GM19324 (cell line): ENCODE measurements around the gene MPPE1.

ENCODE experiments used
- ATAC-seq: cut with Tn5 transposase; IDR thresholded peaks from one replicate; pipeline ENCODE4 v1.9.1; 2021; ENCODE audit warnings: mild to moderate bottlenecking, moderate library complexity; ENCODE audit not compliant: unreplicated experiment, low FRiP score

The MPPE1 gene

DNA sequence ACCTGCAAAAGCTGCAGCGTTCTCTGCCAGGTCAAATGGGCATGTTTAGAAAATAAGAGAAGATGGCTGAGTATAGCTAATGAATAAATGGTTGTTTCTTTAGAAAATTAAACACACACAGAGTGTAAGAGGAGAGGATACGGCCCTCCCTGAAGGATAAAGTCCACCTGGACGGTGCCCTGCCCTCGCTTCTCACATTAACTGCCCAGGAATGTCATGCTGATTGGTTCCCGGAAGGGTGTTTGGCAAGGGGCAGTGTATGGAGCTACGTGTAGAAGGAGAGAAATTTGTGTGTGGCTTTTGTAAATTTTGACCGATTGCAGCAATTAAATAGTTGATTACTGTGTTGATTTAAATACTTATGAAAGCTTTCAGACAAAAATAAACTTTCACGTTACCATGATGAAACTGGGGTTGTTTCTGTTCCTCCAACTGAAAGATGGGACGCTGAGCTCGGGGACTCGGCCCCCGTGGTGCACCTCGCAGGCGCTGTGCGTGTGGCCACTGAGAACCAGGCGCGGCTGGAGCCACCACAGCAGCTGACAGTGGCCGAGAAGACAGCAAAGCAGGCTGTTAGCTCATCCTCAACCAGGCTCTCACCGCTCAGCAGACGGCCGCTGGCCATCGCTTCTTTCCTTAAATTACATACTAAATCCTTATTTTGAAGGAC is 22.7 kb downstream of the MPPE1 start:
- no peak for ATAC-seq

DNA sequence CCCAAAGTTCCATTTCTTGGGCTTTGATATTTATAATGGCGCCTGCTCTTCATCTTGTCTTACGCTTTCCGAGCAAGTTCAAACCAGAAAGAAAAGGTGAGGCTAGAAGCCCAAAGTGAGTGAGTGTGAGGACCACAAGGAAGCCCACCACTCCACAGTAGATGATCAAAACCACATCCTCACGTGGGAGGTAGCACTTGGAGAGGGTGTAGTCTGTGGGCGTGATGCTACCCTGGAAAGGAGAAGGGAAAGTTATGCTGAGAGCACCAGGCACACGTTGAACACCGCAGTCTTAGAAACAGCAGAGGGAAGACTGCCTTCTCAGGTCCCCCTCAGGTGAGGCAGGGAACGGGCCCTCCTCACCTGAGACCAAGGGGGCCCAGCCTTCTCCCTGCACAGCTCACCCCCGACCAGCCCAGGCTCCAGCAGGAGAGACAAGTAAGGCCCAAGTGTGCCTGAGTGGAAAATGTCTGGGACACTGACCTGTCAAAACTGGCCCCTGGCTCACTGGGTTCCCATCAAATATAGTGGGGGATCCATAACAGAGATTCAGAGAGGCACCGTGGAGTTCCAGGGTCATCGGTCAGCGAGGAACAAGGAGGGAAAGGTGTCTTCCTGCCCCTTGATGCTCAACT is 23.6 kb downstream of the MPPE1 start:
- no peak for ATAC-seq

DNA sequence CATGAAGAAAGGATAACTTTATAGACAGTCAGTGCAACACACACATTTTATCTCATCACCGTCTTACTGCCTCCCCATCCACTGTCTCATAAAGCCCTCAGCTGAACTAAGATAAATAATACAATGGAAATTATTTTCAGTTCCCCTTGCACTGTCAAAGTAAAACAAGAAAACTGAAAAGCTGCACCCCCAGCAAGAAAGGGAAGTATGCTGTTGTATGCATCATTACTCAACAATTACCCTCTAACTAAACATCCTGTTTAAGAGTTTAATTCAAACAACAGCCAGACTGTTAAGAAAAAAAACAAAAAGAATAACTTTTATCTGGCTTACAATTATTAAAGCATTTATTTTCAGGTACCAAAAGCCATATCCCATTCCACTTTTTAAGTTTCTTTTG is 25.0 kb downstream of the MPPE1 start:
- ATAC-seq: no peak

DNA sequence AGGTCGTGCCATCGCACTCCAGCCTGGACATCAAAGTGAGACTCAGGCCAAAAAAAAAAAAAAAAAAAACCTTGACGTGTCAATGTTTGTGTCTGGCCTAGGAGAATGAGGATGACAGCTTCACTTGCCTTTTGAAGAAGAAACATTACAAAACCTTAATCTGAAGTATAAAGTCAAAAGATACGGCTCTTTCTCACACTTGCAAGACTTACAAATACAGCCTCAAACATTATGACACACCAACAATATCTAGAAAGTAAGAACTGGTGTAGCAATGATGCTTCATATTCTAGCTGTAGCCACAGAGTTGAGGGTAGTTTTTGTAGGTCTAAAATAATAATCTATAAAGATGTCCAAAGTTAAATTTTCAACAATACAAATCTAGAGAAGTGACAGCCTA is 25.5 kb downstream of the MPPE1 start:
- no peak for ATAC-seq

DNA sequence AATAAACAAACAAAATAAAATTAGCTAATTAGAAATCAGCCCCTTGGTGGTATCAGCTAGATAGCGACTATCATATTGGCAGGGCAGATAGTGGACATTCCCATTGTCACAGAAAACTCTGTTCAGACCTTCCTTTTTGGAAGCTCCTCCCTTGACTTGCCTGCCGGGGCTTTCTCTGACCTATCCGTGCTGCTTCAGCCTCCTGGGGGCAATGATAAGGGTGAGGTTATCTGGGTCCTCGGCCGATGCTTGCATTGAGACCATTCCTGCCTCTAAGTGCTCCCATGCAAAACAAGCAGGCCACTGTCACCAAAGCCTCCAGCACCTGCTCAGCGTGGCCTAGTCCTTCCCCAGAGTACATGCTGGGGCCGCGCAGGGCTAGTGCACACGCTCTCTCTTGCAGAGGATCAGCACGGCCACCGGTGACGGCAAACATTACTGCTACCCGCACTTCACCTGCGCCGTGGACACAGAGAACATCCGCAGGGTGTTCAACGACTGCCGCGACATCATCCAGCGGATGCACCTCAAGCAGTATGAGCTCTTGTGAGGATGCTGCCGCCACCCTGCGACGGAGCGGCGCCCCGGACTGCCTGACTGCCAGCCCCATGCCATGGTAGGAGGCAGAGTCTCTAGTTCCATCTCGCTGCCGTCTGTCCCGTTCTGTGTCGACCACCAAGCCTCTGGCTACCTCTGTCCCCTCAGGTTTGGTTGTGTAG is 27.4 kb downstream of the MPPE1 start:
- ATAC-seq: no peak

DNA sequence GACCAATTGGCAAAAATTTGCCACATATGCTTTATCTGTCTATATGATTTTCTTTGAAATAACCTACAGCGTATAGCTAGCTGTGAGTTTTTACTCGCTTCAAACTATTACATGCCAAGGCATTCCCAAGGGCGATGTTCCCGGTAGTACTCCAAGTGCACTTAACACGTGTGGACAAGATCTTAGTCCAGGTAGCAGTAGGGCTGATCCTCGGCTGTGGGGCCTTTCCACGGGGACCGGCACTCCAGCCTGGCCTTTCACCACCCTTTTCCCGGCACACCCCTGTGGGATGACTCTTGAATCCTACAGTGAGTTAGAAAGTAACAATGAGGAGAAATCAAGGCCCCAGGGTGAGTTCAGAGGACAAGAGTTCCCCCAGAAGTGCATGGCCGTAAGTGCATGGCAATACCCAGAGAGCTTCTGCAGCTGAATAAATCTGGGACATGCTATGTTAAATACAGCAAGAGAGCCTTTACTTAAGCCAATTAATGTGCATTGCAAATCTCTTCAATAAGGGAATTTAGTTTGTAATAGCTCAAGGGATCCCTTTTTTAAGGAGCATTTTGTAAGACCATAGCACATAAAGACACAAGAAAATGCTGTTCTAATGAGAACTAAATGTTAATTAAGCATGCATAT is 30.5 kb downstream of the MPPE1 start:
- no peak for ATAC-seq

DNA sequence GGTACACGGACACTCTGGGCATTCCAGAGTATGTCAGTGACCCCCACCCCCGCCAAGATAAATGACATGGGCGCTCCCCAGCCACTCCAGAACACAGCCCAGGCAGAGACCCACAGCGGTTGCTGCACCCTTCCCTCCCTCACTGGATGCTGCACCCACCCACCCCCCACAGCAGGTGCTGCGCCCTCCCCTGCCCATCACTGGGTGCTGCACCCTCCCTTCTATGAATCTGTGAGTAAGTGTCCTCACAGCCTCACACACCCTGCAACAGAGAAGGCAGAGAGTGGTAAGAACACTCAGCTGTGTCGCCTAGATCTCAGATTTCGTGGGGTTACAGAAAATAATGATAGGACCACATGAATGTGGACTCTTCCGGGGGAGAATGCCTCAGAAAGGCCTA is 33.4 kb downstream of the MPPE1 start:
- ATAC-seq: no peak

DNA sequence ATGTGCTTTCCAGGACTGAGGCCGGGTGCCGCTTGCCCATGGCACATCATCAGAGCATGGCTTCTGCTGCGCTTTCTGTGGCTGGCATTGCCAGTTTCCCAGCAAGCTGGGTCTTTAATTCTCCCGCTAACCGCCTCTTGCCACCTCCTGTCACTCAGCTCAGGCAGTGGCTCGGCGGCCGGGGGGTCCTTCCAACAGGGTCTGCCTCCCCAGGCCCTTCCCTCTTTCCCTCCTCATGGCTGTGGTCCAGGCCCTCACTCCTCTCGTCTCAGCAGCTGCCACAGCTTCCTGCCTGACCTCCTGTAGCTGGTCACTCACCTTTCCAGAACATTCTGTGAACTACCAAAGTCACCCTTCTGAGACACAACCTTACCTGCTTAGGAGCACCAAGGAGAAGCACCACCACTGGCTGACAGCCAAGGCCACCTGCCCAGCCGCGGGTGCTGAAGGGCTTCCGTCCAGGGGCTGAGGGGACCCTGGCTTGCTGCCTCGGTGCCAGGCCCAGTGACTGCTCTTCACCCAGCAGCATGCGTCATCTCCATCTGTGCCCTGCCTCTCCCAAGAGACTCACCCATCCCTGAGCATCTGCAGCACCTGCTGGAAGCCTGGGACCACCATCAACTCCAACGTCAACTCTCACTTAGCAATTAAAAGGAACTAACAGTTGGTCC is 34.3 kb downstream of the MPPE1 start:
- no peak for ATAC-seq

DNA sequence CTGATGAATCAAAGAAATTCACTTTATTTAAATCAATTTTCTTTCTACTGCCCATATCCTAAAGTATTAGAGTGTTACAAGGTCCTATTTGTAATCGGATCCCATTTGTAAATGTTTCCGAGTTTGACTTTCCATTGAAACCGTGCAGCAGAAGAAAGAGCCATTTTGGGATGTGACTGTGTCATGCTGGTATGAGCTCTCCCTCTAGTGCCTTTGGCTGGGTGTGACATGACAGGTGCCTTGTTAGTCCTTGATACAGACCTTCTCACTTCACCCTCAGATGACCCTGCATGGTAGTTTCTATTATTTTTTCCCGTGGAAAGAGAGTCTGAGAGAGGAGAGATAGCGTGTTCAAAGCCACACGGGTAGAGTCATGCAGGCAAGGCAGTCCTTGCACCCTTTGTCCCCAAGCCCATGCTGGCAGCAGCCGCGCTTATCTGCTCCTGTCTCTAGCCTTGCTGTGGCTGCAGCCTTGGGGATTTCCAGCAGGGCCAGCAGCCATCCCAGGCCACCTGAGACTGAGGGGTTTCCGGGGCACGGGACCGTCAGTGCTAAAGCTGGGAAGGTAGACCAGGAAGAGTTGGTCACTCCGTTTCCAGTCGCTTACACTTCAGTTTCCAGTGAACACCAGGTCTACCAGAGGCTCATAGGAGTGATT is 35.5 kb downstream of the MPPE1 start:
- no peak for ATAC-seq

DNA sequence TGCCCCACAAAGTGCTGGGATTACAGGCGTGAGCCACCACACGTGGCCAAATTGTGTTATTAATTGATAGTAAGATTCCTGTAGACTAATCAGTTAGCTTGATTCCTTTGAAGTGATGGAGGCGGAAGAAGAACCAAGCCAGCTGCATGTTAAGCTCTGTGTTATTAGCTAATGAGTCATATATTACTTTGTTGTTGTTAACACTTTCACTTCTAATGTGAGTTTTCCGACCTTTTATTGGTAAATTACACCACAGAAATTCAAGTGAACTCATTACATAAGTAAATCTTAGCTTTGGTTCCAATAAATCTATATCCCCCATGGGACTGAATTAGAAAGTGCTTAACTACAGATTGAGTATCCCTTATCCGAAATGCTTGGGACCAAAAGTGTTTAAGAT is 36.6 kb downstream of the MPPE1 start:
- ATAC-seq: no peak

DNA sequence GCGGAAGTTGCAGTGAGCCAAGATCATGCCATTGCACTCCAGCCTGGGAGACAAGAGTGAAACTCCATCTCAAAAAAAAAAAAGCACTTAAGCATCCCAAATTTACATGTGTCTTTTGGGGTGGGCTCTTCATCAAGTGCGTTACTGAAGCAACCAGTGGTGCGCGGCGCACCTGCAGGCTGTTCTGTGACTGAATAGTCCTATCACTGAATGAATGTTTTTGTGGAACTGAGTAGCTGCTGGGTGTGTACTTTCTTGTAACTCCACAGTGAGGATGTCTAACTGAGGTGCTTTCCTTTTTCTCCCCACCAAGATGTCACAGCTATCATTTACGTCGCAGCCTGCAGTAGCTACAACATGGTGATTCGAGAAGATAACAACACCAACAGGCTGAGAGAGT is 39.9 kb downstream of the MPPE1 start:
- ATAC-seq: no peak

DNA sequence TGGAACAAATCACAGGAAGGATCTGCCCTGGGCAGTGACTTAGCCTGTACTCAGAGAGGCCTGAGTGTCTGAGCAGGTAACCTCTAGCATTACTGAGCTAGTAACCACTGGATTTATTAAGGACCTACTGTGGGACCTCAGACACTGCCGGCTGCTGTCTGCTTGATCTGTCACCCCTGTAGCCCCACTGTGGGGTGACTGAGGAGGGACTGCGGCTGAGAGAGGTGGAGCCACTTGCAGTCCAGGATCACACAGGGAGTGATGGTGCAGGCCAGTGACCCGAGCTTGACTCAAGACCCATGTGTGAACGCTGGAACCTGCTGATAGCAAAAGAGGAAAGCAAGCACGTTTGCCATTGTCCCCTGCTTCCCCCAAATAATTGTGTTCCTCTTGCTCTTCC is 41.4 kb downstream of the MPPE1 start:
- no peak for ATAC-seq

DNA sequence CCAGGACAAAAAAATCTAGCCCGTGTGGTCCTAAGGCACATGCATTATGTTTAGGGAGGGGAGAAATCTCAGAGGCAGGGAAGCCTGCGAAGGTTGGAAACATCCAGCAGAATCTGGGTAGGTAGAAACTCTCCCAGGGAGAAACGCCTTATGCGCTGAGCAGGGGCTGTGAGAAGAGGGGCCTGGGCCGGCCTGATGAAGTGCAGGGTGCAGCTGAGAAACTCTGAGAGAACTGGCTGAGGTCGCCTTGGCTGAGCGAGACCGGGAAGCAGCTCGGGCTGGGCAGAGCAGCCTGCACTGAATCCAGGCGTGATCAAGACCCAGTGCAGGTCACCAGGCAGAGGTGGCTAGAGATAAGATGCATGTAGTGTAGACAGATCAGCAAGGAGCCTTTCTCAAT is 41.8 kb downstream of the MPPE1 start:
- no peak for ATAC-seq

DNA sequence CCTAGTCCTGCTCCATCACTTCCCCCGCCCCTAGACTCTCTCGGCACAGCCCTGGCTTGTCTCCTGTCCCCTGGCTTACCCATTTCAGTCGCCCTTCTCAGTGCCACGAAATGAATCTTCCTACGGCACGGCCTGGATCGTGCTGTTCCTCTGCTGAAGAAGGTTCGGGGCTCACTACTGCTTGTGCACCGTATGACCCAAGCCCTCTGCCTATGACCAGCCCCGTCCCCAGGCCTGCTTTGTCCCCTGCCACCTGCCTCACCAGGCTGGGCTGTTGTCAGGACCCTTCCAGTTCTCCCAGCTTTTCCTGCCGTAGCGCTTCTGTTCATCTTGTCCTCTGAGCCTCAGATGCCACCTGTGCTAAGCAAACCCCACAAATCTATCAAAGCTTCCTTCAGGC is 43.0 kb downstream of the MPPE1 start:
- ATAC-seq: no peak

DNA sequence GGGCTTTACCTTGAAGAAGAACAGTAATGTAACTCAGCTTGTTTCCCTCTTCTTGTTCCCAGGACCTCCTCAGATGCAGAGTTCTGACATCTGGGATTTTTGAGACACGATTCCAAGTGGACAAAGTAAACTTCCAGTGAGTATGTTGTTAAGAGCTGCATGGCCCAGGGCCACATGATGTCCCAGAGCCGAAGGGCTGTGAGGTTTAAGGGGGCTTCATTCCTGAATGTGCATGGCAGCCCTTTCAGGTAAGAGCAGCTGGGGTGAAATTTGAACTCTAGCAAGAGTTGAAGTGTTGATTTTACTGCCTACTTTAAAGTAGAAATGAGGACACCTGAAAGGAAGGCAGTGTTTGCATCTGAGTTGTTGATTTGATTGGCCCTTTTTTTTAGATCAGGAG is 43.6 kb downstream of the MPPE1 start:
- no peak for ATAC-seq

DNA sequence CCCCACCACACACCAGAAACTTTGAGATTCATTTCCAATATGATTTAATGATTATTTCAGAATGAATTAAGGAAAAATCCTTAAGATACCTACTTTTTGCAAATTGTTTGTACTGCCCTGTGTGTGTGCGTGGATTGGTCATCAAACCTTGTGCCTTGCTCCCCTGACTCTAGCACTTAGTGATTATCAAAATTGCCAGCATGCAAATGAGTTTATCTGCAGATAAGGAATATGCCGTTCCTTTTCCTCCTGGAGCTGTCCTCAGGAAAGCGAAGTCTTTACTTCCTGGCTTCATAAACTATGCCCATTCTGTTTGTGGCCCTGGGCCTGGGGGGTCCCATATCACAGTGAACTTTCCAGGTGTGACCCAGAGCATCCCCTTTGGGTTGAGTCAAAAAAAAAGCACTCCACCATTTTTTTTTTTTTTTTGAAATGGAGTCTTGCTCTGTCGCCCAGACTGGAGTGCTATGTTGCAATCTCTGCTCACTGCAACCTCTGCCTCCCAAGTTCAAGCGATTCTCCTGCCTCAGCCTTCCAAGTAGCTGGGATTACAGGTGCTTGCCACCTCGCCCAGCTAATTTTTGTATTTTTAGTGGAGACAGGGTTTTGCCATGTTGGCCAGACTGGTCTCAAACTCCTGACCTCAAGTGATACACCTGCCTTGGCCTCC is 45.5 kb downstream of the MPPE1 start:
- no peak for ATAC-seq

DNA sequence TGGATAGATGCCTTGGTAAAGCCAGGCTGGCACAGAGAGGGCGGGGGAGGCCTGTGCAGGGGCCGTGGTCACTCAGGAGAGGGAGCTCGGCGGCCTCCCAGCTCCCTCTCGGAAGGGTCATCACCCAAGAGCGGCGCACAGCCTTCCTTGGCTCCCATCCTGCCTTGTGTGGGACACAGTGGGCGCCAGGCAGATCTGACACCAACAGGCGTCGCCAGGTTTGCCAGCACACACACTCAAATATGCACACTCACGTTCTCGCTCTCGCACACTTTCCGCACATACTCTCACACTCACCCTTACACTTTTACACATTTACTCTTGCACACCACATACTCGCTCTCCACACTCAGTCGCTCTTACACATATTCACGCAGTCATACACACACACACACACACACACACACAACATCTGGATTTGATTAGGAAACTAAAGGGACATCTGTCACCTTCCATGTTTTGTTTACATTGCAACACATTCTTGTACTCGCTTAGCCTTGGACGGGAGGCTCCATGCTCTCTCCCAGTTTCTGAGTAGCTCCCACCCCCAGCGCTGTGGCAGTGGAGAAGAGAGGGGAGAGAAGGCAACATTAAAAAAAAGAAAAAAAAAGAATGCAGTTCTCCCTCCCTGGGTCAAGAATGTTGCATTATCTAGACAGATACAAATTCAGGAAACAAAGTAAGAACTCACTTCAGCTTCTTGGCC is 46.4 kb downstream of the MPPE1 start:
- no peak for ATAC-seq

DNA sequence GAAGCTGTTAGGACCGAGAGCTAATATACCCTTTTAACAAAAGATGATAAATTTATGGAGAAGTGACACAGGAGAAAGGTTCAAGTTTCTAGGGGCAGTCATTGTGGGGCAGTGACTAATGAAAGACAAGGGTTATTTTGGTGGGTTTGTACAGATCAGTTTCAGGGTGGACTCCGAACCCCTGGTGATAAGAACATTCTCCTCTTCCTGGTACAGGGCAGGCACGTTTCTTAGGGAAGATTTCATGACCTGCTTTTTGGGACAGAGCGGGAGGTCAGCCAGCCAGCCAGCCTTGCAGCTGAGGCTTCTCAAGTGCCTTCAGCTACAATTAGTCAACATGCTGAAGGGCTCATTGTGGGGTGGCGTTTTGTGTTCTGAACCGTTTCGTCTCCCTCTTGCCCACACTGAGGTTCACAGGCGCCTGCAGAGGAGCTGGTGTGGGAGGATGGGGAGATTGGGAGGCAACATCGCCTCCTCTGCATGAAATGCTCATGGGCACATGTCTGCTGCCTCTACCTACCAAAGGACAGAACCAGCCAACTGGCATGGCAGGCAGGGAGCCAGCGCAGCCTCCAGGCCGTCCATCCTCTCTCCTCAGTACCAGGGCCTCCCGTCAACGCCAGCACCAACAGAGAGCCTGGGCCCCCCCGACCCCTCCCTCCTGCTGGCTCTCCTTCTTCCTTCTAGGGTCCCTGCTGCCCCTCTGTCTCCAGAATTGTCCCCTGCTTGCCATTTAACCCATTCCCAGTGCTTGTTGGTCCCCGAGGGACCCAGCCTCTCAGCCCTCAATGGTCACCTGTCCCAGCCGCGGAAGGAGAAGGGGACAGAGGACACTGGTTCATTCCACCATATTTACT is 47.3 kb downstream of the MPPE1 start:
- no peak for ATAC-seq
